NCI-H69 (cell line): ENCODE data around the gene SBF2.
"Not testable (repeated sequence)": the region's sequence is repeated elsewhere in the genome, so short reads cannot be mapped to it uniquely, and the experiment has no call there.

Experiments
- DNase-seq: peaks from one replicate; lab custom pipeline; 2025; lab: John Stamatoyannopoulos, UW

The SBF2 gene

DNA sequence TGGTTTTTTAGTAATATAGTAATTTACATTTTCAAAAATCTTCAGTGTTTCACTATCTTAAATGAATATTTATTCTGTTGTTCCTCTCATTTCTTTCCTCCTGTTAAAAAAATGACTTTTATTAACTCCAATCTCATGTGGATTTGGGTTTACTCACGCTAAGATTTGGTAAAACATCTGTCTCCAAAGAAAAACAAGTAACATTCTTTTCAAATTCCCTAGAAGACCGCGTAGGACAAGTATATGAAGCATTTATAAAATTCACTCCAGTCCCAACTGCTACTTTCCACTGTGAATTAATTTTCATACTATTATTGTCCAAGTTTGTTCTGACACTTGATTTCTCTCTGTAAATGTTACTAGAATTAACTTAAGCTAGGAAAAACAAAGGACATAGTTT is 26.2 kb downstream of the SBF2 start:
- DNase-seq, result no peak

DNA sequence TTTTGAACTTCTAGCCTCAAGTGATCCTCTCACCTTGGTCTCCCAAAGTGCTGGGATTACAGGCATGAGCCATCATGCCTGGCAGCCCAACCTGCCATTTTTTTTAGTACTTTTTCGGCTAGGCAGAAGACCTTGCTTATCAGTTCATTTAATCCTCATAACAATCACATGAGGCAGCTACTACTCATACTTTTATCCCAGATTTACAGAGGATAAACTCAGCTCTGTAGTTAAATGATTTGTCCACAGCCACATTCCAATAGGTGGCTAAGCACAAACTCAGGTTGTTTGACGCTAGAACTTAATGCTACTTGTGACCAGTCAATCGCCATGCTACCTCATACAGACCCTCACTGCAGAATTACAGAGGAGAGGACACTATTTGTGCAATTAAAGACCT is 28.1 kb downstream of the SBF2 start:
- DNase-seq, result no peak

DNA sequence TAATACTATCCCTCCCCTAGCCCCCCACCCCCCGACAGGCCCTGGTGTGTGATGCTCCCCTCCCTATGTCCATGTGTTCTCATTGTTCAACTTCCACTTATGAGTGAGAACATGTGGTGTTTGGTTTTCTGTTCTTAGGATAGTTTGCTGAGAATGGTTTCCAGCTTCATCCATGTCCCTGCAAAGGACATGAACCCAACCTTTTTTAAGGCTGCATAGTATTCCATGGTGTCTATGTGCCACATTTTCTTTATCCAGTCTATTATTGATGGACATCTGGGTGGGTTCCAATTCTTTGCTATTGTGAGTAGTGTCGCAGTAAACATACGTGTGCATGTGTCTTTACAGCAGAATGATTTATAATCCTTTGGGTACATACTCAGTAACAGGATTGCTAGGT is 29.3 kb downstream of the SBF2 start:
- not testable (repeated sequence) for DNase-seq

DNA sequence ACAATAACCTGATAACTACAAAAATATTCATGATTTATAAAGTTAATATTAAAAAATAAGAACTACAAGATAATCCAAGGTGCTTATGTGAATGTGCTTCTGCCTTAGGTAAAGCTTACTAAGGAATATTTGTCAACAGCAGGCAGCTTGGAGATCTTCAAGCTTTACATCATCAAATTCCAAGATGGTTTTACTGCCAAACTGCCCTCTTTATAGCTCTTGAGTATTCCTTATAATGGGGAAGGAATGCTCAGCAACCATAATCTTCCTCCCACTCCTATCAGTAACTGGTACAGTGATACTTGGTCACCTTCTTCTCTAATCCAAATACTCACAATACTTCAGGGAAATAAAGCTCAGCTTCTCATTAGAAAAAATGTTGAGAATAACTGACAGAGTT is 30.1 kb downstream of the SBF2 start:
- DNase-seq, result no peak

DNA sequence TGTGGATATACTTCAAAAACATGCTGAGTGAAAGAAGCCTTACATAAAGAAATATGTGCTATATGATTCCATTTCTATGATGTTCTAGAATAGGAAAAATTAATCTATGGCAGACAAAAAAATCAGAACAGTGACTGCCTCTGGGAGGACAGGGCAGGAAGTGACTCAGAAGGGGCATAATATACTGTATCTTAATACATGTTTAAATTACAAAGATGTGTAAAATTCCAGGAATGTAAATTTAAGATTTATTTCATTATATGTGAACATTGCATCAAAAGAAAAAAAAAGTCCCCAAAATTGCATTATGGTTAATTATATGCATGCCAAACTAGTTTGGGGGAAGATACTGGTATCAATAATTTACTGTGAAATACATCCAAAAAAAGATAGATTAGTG is 32.2 kb downstream of the SBF2 start:
- DNase-seq, result no peak

DNA sequence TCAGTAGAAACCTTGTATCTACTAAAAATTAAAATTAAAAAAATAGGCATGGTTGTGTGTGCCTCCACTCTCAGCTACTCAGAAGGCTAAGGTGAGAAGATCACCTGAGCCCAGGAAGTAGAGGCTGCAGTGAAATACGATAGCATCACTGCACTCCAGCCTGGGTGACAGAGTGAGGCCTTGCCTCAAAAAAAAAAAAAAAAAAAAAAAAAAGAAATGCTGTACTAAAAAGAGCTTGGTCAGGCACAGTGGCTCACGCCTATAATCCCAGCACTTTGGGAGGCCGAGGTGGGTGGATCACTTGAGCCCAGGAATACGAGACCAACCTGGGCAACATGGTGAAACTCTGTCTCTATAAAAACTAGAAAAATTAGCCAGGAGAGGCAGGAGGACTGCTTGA is 36.5 kb downstream of the SBF2 start:
- peak; percentile 12 for DNase-seq

DNA sequence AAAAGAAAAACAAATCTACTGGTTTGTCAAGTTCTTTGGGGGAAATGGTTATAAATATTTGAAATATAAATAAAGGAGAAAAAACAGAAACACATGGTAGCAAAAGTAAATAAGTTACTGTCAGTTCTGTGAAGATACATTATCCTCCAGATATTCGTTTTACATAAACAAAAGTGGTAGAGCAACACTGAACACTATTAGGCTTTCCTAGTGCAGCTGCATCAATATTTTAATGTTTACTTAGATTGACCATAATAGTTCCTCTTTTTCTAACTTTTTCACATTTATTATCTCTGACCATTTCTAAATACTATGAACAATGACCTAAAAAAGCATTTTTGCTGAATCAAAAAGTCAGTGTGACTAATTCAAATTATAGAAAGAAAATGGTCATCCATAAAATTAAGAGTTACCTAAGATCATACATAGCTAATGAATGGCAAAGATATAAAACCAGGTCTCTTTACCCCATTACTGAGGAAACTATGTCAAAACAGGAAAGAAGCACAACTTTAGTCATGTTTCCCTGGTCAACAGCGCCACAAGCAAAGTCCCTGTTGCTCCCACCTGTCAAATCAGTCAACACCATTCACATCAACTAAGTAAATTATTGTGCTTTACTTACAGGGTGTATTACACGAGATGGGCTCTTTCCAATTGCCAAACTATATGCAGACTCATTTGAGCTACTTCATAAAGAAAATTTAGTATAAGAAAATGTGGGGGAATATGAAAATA is 38.5 kb downstream of the SBF2 start:
- no peak for DNase-seq

DNA sequence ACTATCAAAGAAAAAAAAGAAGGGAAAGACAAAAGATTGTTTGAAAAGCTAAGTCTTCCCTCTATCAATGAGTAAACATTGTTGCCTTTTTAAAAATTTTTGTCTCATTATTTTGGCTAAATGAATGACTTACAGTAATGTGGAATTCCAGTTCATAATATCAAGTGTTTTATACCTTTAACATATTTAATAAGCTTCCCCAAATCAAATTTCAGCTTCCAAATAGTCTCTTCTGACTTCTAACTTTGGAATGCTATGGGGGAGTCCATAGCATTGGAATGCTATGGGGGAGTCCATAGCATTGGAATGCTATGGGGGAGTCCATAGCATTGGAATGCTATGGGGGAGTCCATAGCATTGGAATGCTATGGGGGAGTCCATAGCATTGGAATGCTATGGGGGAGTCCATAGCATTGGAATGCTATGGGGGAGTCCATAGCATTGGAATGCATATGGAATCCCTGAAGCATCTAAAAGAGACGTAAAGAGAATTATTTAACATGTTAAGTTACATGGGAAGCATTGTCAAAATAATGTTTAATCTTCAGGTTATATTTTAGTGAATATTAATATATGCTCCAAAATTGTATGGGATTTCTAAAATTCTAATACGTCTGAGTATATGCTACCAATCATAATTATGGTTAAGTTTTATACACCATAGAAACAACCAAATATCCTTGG is 44.4 kb downstream of the SBF2 start:
- DNase-seq, result not testable (repeated sequence)

DNA sequence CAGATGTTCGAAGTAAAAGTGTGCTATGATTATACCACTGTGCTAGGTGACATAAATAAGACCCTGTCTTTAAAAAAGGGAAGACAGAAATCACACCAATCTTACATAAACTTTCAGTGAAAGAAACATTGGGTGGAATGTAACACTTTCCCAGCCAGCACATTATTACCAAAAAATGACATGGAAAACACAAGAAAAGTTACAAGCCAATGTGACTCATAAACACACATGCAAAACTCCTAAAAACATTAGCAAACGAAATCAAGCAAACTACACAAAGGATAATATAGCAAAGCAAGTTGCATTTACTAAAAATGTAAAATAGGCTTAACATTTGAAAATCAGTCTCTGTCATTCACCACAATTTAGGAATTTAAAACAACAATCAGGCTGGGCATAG is 47.0 kb downstream of the SBF2 start:
- DNase-seq, result no peak

DNA sequence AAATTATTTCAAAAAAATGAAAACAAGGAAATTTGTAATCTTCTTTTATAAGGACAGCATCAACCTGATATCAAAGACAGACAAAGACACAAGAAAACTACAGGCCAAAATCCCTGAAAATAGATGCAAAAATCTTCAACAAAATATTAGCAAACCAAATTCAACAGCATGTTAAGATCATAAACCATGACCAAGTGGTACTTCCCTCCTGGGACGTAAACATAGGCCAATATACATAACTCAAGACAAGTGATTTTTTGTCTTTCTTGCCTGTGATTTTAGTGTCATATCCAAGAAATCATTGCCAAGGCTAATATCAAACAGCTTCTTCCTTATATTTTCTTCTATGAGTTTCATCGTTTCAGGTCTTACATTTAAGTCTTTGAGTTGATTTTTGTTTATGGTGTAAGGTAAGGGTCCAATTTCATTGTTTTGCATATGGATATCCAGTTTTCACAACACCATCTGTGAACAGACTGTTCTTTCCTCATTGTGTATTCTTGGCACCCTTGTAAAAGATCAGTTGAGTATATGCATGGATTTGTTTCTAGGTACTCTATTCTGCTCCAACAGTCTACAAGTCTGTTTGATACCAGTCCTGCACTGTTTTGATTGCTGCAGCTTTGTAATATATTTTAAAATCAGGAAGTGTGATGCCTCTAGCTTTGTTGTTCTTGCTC is 50.0 kb downstream of the SBF2 start:
- no peak for DNase-seq

DNA sequence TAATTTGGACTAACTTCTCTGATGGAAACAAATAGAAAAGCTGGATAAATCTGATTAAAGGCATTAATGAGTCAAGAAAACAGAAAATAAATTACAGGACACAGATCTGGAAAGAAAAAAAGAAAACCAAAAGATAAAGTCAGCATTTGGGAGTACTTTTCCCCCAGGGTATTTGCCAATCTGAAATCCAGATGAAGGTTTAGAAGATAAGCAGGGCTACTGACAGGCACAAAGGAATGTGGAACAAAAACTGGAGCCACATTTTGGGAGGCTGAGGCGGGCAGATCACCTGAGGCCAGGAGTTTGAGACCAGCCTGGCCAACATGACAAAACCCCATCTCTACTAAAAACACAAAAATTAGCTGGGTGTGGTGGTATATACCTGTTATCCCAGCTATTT is 57.2 kb downstream of the SBF2 start:
- no peak for DNase-seq

DNA sequence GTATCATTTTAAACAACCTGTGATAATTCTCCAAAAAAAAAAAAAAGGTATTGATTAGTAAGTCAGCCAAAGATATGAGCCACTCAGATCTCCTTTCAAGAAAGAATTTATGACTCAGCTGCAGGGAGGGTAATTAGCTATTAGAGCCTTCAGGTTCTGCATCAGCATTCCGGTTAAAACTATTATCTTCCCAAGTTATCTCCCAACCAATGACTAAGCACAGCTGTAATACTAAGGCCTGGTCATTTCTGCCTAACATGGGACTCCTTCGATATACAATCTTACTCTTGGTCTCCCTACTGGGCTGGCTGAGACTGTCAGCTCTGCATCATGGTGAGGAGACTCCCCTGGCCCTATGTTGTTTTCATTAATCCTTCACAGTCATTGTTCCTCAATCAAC is 60.4 kb downstream of the SBF2 start:
- no peak for DNase-seq

DNA sequence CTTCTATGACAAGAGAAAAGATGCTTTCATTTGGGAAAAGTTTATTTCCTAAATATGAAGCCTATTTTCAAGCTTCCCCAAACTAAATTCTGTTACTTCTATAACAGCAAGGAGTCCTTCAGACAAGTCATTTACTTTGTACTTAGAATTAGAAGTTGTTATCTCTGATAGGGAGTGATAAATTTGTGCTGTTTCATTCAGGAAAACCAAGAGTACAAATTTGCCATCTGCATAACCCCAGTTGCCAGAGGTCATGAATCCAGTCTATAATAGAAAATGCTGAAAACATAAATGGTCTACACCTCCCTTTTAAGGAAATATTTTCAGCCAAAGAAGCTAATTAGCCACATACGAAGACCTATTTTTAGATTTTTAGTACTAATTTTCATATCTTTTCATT is 61.3 kb downstream of the SBF2 start:
- DNase-seq, result no peak

DNA sequence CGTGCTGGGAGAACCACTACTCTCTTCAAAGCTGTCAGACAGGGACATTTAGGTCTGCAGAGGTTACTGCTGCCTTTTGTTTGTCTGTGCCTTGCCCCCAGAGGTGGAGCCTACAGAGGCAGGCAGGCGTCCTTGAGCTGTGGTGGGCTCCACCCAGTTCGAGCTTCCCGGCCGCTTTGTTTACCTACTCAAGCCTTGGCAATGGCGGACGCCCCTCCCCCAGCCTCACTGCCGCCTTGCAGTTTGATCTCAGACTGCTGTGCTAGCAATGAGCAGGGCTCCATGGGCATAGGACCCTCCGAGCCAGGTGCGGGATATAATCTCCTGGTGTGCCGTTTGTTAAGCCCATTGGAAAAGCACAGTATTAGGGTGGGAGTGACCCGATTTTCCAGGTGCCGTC is 62.2 kb downstream of the SBF2 start:
- DNase-seq, result not testable (repeated sequence)

DNA sequence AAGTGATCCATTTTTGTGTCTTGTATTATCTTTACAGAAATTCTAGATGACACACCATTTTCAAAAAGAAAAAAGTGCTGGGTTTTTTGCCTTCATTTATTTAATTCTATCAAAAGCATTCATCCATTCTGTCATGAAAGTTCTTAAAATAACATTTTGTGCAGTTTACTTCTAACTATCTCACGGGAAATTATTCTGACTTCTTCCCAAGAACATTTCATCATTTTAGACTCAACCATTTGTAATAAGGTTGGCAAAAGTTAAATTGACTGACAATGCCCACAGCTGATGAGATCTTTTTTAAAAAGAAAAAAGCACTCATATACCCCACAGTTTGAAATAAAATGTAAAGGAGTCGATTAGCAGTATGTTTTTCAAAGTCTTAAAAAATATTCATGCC is 68.5 kb downstream of the SBF2 start:
- no peak for DNase-seq

DNA sequence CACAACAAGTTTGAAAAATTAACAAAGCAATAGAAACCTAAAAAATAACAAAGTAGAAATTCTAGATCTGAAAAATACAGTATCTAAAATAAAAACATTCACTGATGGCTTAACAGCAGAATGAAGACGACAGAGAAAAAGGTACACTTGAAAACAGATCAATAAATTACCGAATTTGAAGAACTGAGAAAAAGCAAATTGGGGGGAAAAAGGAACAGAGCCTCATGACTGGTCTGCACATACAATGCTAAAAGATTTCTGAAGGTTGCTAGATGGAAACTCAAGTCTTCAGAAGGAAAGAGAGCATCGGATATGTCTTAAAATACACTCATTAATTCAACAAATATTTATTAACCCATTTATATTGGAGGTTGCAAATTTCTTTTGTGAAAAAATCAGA is 71.6 kb downstream of the SBF2 start:
- DNase-seq, result no peak

DNA sequence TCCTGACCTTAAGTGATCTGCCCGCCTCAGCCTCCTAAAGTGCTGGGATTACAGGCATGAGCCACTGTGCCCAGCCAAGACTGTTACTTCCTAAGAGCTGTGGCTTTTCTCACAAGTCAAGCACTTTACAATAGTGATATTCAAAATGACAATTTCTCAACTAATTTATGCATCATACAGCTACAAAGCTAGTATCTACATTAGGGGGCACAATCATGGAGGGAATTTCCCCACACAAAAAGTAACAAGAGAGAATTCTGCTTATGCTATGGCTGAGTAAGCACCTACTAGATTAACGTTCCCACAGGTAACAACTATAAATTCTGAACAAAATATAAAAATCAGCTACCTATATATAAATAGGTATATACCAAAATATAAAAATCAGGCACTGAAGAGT is 72.7 kb downstream of the SBF2 start:
- no peak for DNase-seq

DNA sequence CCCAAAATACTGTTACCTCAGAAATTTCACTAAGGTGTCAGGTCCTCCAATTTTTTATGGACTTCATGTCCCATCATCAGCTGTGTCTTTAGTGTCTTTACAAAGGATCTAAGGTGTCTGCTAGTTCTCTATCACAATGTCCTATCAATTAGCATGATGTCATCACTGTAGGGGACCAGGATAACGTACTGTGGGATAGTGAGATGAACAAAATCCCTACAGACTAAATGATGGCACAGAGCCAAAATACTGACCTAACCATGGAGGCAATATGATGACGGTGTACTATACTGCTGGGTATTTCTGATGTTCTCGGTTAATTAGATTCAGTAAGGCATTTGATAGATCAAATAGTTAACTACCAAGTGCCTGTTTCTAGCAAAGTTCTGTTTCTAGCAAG is 82.5 kb downstream of the SBF2 start:
- DNase-seq, result peak; percentile 28

DNA sequence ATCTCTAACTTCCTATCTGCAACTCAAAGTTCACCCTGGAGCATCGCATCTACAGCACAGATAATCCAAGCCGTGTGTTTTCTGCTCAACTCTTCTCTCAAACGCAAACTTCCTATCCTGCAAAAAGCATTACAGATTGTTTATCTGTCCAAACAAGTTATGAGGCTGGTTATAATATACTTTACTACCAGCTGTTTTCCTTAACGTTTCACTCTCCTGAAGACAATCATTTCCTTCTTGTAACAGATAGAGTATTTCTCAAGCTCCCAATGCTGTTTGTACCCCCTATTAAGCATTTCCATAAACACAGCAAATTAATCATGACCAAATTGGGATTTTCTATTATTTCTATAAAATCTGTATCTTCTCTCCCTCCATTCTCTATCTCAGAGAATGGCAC is 84.7 kb downstream of the SBF2 start:
- no peak for DNase-seq

DNA sequence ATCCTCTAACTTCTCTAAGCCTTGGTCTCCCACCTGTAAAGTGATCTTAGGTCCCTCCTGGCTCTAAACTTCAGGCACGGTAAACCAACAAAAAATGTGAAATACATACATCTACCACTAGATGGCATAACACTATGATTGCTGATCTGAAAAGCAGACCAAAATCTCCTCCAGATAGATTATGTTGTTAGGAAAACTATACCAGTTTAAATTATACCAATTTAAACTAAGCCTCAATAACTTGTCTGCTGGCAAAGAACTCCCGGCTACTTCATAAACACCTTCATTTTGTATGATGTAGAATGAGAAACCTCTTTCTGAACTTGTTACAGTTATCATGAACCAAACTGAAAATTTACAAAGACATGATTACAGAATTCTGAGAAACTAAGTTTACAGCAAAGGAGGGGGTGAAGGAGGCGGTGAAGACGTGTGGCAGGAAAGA is 85.9 kb downstream of the SBF2 start:
- peak; percentile 66 for DNase-seq

DNA sequence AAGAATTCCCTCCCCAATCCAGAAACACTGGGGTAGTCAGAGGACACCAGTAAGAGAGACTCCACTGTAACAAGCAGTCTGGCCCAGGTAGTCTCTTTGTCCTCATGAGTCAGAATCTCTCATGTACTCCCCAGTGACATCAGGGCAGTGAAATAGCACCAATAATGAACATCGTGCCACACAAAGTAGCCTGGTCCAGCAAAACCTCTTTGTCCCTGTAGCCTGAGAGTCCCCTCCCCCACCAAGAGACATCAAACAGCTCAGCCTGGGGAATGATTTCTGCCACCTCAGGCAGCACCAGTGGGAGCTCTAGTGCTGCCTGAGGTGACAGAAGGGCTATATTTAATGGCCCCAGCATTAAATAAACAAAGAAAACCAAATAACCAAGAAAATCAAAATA is 88.1 kb downstream of the SBF2 start:
- DNase-seq, result peak; percentile 70

DNA sequence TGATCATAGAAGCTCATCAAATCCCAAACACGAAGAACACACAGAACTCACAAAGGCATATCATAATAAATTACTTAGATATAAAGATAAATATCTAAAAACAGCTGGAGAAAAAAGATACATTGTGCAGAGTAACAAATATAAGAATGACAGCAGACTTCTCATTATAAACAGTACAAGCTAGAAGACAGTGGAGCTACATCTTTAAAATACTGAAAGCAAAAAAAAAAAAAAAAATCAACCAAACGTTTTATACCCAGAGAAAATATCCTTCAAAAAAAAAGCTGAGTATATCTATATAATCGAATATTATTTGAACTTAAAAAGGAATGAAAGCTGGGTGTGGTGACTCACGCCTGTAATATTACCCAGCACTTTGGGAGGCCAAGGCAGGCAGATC is 90.0 kb downstream of the SBF2 start:
- DNase-seq, result peak; percentile 14

DNA sequence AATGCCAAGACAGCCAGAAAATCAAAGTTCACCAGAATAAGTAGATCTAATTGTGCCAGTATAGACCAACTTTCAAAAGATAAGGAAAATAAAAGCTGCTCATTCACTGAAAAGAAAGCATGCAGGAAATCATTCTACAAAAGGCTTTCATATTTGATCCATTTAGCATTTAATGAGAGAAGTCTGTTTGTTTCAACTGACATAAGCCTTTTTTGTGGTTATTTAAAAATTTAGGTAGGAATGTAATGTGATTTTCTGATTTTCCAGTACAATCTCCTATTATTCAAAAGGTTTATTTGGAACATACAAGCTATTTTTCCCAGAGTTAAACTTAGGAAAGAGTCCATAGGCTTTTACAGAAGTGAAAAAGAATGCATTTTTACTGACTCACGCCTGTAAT is 92.7 kb downstream of the SBF2 start:
- no peak for DNase-seq
